Measurements from ENCODE around the gene SUSD6.
"Not testable (repeated sequence)": the region's sequence is repeated elsewhere in the genome, so short reads cannot be mapped to it uniquely, and the experiment has no call there.

SUSD6 gene

DNA sequence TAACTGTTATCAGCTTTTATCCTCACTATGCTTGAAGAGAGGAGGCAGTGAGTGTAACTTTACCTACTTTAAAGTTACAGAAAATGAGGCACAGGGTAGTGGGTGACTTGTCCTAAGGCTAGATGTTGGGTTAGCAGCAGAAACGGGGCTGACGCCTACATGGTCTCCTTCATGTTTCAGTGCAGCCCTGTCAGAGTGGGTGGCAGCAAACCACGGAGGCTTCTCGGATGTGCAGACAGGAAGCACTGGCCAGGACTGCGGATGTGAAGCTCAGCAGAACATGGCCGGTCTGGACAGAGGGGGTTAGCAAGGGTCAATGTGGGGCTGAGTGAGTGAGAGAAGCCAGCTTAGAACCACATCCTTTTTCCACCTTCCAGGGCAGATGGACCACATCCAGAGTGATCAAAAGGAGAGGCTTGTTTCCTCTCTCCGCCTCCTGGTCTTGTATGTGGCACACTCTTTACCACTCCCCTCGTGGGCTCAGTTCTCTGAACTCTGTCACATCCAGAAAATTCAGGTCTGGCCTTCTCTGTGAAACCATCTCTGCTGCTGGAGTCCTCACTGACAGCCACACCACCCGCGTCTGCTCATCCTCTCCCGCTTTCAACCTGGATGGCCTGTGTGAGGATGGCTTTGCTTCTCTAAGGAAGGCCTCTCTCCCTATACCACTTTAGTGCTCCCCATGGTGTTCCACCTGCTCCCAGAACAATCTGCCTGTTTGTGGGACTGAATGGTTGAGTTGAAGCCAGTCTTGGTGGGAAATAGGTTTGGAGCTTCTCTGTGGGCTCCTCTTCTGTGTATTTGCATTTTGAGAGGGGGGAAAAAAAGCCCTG lies 14.1 kb downstream of the SUSD6 start:
- DNase-seq = no peak

- DNase-seq = no peak
Measured at GRCh38 chr14:69626132-69626500, 14.7 kb downstream of the SUSD6 start.

DNA sequence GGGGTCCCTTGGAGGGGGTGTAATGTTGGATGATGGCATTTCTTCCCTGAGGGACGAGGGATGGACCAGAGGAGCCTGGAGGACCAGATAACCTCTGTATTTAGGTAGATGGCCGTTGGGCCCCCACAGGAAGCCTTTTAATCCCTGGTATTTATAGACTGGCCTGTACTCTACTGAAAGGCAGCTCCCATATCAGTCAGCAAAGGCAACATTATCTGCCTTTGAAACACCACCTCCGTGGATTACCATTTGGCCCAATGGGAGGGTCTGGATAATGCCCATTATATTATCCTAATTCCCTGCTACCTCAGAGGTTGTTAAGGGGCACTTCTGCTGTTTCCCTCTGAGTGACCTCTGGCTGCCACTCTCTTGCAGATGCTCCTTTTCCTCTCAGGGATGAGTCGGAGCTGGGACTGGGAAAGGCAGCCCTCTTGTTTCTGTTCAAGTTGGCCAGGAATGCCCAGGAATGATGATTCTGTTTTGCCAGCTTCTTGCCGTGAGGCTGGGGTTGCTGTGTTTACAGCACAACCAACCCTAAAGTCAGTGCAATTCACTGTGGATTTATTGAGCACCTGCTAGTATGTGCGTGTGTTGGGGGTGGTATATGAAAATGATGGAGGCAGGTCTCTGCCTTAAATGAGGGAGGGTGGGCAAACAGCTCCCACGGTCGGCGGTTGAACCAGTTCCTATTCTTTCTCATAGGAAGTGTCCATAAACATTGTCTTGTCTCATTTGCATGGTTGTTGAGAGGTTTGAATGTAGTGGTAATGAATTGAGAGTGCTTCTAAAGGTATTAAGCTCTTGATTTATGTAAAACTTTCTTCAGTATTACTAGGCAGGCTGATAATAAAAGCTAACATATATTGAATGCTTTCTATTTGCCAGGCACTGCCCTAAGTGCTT lies 18.1 kb downstream of the SUSD6 start:
- DNase-seq = no peak

- DNase-seq = no peak
Measured at GRCh38 chr14:69630360-69630759, 19.0 kb downstream of the SUSD6 start.

- DNase-seq = no peak
Measured at GRCh38 chr14:69631509-69631908, 20.1 kb downstream of the SUSD6 start.

DNA sequence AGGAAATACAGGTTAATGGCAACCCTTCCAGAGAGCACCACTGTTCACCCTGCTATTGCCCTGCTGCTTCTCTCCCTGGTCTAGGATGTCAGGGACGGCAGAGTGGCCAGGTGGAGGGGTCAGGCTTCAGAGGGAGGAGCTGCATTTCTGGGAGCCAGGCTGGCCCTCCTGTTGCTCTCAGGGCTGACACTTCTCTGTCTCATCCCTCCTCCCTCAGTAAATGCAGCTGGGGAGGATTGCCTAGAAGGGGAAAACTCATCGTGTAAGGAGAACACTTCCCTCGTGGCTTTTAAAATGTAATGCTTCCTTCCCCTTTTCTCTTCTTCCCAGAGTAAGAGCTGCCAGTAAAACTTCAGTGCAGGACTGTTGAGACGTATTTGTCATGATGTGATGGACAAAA lies 20.8 kb downstream of the SUSD6 start:
- DNase-seq = no peak

GRCh38 chr14:69632593-69633151 lies 21.3 kb downstream of the SUSD6 start:
- DNase-seq = no peak

DNA sequence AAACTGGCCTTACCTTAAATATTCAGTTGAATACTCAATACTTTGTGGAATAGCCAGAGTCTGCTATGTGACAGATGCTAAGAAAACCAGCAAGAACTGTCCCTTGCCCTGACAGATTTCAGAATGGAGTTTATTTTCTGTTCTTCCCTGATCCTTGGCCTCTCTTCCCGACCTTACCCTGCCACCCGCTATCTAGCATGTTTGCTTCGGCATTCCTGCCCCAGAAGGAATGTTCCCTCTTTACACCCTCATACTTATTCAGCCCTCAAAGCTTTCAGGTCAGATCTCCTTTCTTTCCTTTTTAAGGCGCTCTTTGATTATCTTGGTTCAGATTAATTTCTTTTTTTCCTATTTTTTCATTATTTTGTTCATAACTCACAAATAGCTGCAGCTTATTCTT lies 21.8 kb downstream of the SUSD6 start:
- DNase-seq = no peak

GRCh38 chr14:69635981-69636639 lies 24.7 kb downstream of the SUSD6 start:
- no peak for DNase-seq

- no peak for DNase-seq
Measured at GRCh38 chr14:69636718-69637480, 25.5 kb downstream of the SUSD6 start.

GRCh38 chr14:69637503-69638031 lies 26.2 kb downstream of the SUSD6 start:
- no peak for DNase-seq

DNA sequence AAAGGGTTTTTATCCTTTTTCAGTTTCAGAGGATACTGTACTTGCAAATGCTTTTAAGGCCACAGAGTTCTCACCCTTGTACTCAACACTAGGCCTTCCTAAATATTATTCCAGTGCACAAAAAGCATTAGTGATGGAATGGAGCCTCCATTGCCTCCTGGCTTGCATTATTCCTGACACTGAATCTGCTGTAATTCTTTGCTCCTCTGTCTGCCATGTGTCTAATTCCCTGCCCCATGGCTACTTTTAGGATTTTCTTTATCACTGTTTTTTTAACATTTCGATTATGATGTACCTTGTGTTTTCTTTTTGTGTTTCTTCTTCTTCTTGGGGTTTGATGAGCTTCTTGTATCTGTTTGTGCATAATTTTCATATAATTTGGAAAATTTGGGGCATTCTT lies 29.5 kb downstream of the SUSD6 start:
- DNase-seq = no peak

GRCh38 chr14:69642212-69642793 lies 30.9 kb downstream of the SUSD6 start:
- not testable (repeated sequence) for DNase-seq

DNA sequence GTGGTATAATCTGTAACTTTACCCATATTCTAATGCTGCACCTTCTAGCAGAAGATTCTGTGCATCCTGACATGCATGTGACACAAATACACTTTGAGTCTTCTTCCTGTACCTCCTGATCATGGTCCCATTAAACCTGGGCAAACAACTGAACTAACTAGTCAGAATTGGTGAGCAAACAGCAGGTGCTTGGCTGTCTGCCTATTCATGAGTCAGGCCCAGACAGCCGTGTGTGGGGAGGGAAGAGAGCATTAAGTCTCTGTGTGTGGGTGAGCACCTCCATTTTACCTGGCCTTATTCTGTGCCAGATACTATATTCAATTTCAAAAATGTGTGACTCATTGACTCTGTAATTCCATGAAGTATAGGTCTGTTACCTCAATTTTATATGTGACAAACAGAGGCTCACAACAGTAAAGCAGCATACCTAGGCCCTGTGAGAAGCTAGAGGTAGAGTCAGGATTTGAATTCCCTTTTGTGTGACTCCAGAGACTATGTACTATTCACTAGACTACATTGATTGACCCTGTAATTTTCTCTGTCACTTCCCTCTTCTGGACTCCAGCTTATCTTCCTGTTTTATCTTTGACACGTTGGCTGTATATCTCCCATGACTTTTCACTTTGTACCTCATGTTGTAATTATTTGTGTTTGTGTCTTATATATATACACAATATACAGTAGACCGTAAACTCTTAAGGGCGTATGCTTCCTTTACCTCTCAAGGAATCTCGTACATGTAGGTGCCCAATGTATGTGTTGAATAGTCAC lies 32.2 kb downstream of the SUSD6 start:
- DNase-seq = peak; percentile 49

GRCh38 chr14:69644814-69645213 lies 33.4 kb downstream of the SUSD6 start:
- DNase-seq = no peak

DNA sequence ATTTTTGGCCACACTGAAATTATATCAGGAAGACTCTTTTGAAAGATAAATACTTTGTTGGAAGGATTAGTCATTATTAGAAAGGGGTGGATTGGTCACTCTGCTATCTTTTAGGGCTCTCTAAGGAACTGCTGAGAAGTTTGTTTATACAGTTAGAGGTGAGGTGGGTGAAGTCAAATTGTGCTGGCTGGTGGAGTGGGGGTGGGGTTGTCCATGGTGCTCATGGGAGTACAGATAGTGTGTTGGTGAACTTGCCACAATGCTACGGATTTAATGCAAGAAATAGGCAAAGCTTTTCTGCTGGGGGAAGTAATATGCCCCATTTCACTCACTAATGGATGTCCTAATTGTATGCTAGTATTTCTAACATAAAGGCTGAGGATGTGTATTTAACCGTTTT lies 35.8 kb downstream of the SUSD6 start:
- DNase-seq = no peak

DNA sequence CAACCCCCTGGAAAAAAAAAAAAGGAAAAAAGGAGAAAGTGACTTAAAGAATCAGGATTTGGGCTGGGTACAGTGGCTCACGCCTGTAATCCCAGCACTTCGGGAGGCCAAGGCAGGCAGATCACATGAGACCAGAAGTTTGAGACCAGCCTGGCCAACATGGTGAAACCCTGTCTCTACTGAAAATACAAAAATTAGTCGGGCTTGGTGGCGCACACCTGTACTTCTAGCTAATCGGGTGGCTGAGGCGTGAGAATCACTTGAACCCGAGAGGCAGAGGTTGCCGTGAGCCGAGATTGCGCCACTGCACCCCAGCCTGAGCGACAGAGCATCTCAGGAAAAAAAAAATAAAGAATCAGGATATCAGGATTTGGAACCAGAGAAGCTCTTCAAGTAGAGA lies 36.2 kb downstream of the SUSD6 start:
- DNase-seq = not testable (repeated sequence)

GRCh38 chr14:69648480-69649451 lies 37.4 kb downstream of the SUSD6 start:
- DNase-seq = no peak

DNA sequence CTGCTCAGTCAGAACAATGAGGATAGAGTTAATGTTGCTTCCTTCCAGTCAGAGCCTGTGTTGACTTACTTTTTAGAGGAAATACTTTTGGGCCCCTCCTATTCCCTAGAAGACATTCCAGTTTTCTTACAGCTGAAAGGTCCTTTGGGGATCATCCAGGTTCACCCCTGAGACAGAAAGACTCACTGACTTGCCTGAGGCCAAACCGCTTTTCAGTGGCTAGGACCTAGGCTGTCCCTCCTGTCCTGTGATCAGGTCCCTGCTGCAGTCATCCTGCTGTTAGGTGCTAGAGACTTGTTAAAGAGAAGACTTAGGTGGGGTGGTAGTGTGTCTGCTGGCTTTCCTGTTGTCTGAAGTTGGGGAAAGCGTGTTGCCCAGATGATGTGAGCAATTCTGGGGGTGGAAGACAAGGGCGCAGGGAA lies 39.6 kb downstream of the SUSD6 start:
- no peak for DNase-seq

DNA sequence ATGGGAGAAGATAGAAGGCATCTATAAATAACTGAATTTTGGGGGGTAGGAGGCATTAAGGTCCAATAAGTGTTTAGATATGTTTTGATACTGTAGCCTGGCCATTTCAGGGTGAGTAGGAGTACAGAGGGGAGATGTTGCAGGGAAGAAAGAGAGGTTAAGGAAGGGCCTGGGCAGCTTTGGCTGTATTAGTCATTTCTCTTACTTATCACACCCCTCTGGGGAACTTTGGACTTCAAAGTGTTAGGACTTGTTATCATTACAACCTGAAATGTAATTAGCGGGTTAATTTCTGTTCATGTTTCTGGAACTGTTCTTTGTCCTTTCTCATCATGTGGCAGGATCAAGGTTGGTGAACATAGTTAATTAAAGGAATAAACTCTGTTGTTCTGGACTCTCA lies 40.3 kb downstream of the SUSD6 start:
- DNase-seq = no peak

Data from DMS 273 treated with DMSO at 0.1 percent for 48 hours (cell line).